Stimulated activated CD8-positive, alpha-beta memory T cell treated with anti-CD3 and anti-CD28 coated beads, Interleukin-4, amount 100 ng/mL, for 24 hours (primary cell): ENCODE results near the gene ZSCAN22.

Experiments used
- DNase-seq: peaks from one replicate; pipeline ENCODE4 v3.0.0-alpha.2; 2020; ENCODE audit warnings: low read depth

The ZSCAN22 gene

GRCh38 chr19:58351990-58352755 is 25.4 kb downstream of the ZSCAN22 start:
- no peak for DNase-seq

- DNase-seq = no peak
Measured at GRCh38 chr19:58352760-58353671, 26.2 kb downstream of the ZSCAN22 start, which contains the start of gene A1BG. Gene A1BG, minus strand, starts transcription at chr19:58353492. Its CDS starts 55 bp downstream, at chr19:58353437.

- DNase-seq = no peak
Measured at GRCh38 chr19:58353717-58354477, 27.1 kb downstream of the ZSCAN22 start.

GRCh38 chr19:58354478-58355030 is 27.8 kb downstream of the ZSCAN22 start:
- no peak for DNase-seq

GRCh38 chr19:58355215-58355796 is 28.5 kb downstream of the ZSCAN22 start:
- DNase-seq = no peak

GRCh38 chr19:58355908-58356765 is 29.3 kb downstream of the ZSCAN22 start:
- DNase-seq = no peak

GRCh38 chr19:58356766-58357480 is 30.1 kb downstream of the ZSCAN22 start:
- no peak for DNase-seq

- no peak for DNase-seq
Measured at GRCh38 chr19:58357481-58358145, 30.8 kb downstream of the ZSCAN22 start.

- DNase-seq = no peak
Measured at GRCh38 chr19:58361900-58362271, 35.1 kb downstream of the ZSCAN22 start.

GRCh38 chr19:58362272-58362994 is 35.6 kb downstream of the ZSCAN22 start, which contains the start of gene ZNF497:
Gene ZNF497, minus strand, starts transcription at chr19:58362751. Its CDS starts 5,116 bp downstream, at chr19:58357635.
- peak; percentile 96 for DNase-seq

GRCh38 chr19:58364146-58364545 is 37.4 kb downstream of the ZSCAN22 start:
- DNase-seq = no peak

- DNase-seq = no peak
Measured at GRCh38 chr19:58366585-58367430, 40.0 kb downstream of the ZSCAN22 start.

- DNase-seq = no peak
Measured at GRCh38 chr19:58367698-58368454, 41.1 kb downstream of the ZSCAN22 start.

GRCh38 chr19:58368561-58369360 is 42.0 kb downstream of the ZSCAN22 start:
- no peak for DNase-seq

- no peak for DNase-seq
Measured at GRCh38 chr19:58372311-58373133, 45.7 kb downstream of the ZSCAN22 start.
